HL-60/S4 treated with phorbol 12-myristate 13-acetate at 8.2 ng/mL for 4 days and 3 days (cell line): ENCODE data around the gene IRAG1.

Source experiments
- in situ Hi-C: fragments of 300-500 bp; cut with MboI; formaldehyde crosslinking; loops from 2 replicates; pipeline ENCODE4 v1.15.0; 2022; ENCODE audit warnings: low sequenced_read_pairs

IRAG1 gene, protein sequence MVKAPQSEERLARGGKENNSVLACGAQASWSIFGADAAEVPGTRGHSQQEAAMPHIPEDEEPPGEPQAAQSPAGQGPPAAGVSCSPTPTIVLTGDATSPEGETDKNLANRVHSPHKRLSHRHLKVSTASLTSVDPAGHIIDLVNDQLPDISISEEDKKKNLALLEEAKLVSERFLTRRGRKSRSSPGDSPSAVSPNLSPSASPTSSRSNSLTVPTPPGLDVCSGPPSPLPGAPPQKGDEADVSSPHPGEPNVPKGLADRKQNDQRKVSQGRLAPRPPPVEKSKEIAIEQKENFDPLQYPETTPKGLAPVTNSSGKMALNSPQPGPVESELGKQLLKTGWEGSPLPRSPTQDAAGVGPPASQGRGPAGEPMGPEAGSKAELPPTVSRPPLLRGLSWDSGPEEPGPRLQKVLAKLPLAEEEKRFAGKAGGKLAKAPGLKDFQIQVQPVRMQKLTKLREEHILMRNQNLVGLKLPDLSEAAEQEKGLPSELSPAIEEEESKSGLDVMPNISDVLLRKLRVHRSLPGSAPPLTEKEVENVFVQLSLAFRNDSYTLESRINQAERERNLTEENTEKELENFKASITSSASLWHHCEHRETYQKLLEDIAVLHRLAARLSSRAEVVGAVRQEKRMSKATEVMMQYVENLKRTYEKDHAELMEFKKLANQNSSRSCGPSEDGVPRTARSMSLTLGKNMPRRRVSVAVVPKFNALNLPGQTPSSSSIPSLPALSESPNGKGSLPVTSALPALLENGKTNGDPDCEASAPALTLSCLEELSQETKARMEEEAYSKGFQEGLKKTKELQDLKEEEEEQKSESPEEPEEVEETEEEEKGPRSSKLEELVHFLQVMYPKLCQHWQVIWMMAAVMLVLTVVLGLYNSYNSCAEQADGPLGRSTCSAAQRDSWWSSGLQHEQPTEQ

DNA sequence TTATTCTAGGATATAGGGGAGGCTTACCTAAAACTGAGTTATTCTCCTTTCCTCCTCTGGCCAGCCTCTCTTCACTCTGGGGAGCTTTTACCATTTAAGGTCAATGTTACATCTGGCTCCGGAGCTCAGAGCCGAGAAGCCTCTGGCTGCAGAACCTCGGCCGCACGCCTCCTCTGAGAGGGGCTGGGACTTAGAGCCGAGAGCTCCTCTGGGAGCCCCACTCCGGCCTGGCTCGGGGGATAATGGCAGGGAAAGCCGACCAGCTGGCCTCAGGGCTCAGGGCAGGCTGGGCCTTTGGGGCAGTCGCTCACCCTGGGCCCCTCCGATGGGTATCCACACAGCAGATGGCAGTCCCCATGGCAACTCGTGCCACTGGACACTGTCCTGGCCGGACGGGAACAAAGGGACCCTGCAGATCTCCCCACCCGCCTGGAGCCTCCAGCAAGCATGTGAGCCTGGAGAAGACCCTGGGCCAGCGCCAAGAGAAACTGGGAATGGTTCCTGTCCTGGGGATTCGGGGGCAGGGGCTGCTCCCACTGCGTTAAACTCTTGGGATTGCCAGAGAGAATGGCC is at the start of gene IRAG1:
Gene IRAG1 (minus strand): TSS at position 247 of the 573 bp plus-strand sequence. CDS start 153 bp downstream, at position 94.
- in situ Hi-C loops = no loop called here

DNA sequence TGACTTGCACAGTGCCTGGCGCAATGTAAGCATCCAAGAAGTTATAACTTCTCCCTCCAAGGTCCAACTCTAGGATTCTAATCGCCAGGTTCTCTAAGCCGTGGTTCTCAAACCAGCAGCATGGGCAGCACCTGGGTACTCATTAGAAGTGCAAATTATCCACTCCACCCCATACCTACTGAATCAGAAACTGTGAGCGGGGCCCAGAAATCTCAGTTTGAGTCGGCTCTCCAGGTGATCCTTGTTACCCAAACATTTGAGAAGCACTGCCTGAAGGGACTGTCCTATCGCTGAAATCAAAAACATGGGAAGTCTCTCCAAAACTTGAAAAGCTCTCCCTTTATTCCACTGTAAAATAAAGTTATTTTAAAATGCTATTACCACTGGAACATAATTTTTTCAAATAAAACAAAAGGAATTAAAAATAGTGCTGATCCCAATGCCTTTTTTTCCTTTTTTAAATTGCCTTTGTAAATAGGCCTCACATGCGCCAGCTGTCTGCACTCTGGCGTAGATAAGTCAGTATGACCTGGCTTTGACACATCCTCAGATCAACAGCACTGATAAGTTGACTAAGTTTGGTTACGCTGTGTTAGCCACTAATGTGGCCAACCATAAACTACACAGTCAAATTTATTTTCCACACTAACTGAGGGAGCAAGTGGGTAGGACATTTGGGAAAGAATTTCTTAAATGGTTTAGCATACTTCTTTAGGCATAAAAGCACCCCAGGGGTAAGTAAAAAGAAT is 49.1 kb upstream of the IRAG1 start:
- in situ Hi-C loops = loop anchor here (25.0 kb wide), 2 partner anchors 230 to 330 kb away; no protein-coding TSS in a partner anchor

DNA sequence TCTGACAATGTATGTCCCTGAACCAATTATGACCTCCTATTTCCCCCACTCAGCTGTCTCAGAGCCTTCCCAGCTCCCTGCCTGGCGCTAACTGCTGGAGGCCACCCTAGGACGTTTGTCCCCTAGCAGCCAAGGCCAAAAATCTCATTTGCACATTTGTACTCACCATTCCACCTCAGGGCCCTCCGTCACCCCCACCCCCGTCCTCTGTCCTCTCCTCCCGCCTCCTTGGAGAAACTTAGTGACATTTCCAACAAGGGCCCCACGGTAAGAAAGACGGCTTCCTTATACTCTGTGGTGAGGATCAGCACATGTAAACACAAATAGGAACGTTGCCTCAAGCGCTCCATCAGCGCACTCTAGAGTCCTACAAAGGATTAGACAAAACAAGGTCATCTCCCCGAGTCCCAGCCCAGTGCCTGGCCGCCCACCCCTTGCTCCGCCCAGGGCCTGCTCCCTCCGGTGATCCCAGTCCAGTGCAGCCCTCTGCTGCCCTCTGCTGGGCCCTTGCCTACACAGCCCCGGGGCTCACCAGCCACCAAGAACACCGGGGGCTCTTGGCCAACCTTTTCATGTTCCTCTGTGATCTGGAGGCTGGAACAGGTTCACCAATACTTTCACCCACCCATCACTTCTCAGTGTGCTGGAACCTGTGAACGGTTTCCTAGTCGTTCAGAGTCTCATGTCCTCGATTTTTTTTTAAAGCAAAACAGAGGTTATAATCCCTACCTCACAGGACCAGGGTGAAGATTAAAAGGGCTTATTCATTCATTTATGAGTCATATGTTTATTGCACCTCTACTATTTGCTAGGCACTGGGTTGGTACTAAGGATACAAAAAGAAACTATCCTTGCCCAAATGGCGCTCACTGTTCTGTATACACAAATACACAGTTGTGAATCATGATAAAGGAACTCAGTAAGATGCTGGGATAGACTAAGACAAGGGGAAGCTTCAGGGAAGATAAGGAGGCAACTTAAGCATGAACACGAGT is 42.2 kb upstream of the IRAG1 start:
- in situ Hi-C loops = loop anchor here (25.0 kb wide), 2 partner anchors 223 to 323 kb away; no protein-coding TSS in a partner anchor

DNA sequence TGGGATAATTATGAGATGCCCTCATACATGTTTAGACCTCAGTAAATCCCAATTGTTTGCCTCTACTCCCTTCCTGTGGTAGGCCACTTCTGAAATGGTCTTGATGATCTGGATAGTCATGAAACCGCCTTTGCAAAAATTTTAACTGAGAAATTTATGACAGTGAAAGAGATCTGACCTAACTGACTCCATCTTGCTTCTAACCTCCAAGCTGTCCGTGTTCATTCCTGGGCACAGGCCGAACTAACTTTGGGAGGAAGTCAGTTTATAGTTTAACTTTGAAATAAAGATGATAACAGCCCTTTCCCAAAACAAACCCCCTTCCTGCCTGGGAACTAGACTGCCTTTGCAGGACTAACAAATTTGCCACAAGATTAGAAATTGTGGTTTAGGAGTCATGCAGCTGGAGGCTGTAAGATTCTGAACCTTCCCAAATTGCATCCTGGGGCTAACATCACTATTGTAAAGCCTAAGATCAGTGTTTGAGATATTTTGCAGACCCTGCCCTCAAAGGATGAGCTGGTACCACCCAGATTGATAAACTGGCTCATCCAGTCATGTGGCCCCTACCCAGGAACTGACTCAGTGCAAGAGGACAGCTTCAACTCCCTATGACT is 37.6 kb upstream of the IRAG1 start:
- in situ Hi-C loops = loop anchor here (25.0 kb wide), 2 partner anchors 219 to 319 kb away; no protein-coding TSS in a partner anchor

DNA sequence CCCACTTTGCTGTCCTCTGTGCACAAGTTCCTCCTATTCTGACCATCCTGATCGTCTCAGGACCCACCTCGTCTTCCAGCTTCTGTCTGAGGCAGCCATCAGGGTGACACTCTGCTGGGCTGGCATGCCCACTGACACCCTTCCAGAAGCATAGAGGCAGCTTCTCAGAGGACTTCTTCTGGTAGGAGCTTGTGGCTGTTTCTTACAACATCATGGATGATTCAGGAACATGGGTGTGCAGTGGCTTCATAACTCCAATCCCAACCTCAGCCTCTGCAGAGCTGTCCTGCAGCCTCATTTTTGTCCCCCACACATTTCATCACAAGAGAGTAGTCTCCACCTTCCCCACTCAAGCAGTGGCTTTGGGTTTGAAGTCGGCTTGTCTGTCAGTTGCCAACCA is 36.6 kb upstream of the IRAG1 start:
- in situ Hi-C loops = loop anchor here (25.0 kb wide), 2 partner anchors 218 to 318 kb away; no protein-coding TSS in a partner anchor

DNA sequence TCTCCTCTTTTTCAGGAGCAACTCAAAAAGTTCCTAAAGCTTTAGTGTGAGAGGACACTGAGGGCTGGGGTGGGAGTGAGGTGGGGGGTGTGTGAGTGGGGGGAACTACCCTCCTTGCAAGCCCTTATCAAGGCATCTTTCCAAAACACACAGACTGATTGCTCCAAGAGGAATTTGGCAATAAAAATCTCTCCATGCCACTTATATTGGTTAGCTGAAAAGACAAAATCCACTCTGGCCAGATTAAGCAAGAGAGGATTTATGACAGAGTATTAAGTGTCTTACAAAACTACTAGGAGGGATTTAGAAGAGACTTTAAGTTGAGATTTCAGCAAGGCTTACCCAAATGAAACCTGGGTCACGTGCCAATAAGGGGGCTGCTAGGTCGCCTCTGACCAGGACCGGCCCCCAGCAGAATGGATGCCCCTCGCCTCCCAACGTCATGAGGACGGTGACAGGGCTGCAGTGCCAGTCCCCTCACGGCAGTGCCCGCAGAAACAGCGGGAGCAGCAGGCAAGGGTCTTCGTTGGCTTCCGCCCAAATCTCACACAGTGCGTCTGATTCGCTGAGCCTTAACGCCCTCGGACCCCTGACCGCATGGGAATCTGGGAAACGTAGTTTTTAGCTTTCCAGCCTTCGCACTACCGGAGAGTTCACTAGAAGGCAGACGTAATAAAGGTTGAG is 35.4 kb upstream of the IRAG1 start:
- in situ Hi-C loops = loop anchor here (25.0 kb wide), 2 partner anchors 217 to 317 kb away; no protein-coding TSS in a partner anchor

DNA sequence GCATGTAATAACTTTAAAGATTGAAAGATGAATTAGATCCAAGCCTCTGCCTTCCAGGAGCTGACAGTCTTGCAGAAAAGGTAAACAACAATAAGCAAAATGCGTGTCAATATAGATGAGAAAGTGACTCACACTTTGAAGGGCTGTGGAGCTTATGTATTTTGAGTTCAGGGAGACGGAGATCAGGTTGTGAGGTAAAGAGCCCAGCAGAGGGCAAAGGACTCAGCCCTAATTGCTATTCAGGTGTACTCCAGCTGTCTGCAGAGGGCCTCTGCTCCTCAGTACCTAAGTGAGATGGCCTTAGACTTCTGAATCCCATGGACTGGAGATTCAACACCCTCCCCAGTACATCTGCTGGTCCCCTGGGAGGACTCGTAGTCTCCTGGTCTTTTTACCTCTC is 34.6 kb upstream of the IRAG1 start:
- in situ Hi-C loops = loop anchor here (25.0 kb wide), 2 partner anchors 216 to 316 kb away; no protein-coding TSS in a partner anchor

DNA sequence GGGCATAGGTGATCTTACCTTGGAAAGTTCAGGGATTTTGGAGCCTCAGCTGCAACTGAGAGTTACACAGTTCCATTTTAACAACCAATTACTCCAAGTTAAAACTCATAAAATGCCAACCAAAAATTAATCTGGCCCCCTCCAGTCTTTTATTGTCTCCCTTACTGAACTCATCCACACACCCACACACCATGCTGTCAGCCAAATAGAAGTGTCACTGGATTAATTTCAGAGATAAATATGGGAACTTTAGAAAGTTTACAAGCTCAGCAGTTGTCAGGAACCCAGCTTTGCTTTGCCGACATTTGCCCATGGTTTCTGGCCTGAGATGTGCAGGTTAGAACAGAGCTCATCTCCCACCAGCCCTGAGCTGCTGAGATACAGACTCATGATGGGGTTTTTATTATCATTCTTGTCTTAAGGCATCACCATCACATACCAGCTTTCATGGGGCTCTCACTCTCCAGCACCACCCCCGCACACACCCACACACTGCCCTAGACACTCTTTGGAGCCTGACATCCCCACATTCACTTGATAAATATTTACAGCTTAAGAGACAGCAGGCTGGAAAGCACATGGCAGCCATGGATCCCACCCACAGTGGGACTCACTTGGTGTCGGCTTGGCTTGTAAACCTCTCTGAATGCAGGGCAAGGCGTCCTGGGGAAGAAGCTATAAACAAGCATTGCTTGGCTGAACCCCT is 33.7 kb upstream of the IRAG1 start:
- in situ Hi-C loops = loop anchor here (25.0 kb wide), 2 partner anchors 215 to 315 kb away; no protein-coding TSS in a partner anchor

DNA sequence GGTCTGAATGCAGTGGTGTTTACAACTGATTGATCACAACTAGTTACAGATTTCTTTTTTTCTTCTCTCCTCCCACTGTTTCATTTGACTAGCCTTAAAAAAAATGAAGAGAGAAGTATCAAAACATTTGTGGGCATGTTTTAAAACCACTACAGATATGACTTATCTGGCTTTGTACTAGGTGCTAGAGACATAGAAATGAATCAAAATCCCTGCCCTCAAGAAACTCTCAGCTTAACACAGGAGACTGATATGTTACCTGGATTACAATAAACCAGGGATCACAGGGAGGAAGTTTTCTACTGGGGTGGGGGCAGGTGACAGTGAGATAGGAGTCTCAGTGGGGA is 32.3 kb upstream of the IRAG1 start:
- in situ Hi-C loops = loop anchor here (25.0 kb wide), 2 partner anchors 214 to 314 kb away; no protein-coding TSS in a partner anchor

DNA sequence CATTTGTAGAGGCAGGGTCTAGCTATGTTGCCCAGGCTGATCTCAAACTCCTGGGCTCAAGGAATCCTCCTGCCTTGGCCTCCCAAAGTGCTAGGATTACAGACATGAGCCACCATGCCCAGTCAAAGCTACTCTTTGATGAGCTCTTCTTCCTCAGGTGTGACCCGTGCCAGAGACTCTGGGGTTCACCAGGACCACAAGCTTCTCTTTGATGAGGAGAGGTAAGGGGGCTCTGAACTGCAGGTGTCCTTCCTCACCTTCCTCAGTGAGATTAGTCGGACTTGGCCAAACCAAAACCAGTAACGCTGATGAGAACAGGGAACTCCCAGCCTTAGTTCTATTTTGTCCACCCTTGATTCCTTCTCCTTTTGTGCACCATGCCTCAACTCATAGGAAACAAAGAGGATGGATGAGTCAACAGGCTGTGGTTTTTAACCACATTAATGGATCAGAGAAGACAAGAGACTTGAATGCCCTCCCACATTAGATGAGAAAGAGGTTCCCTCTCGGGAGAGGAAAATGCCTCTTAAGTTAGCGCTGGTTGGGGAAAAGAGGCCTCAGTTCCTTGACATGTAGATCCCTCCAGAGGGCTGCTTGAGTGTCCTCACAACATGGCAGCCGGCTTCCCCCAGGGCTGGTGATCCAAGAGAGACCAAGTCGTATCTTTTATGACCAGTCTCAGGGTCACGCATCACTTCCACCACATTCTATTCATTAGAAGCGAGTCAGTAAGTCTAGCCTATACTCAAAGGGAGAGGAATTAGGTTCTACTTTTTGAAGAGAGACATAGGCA is 31.8 kb upstream of the IRAG1 start:
- in situ Hi-C loops = loop anchor here (25.0 kb wide), 2 partner anchors 213 to 313 kb away; no protein-coding TSS in a partner anchor

DNA sequence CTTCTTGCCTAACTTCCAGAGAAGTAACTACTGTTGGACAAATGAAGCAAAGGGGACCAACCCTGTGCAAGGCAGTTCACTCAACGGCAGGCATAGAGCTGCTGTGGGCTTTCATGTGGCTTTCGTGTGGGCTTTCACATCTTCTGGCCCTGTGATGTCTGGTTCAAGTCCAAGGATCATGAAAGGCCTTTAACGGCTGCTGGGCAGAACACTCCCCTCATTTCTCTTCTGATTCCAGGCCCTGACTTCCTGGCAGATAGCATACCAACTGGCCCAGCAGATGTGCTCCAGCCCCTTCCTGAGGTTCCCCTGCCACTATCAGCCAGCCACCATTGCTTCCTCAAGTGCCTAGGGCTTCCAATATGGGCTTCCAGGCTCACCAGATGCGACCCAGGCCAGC is 28.8 kb upstream of the IRAG1 start:
- in situ Hi-C loops = no loop called here

DNA sequence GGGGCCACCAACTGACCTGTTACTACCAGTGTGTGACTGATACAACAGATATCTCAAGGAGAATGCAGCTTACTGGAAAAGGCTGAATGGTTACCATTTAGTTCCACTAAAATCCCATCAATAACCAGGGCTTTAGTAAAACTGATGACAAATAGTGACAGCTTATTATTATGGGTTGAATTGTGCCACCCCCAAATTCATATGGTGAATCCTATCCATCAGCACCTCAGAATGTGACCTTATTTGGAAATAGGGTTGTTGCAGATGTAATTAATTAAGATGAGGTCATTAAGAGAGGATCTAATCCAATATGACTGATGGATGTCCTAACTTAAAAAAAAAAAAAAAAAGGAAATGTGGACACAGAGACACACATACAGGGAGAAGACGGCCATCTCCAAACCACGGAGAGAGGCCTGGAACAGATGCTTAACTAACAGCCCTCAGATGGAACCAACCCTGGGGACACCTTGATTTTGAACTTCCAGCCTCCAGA is 27.4 kb upstream of the IRAG1 start:
- in situ Hi-C loops = no loop called here

DNA sequence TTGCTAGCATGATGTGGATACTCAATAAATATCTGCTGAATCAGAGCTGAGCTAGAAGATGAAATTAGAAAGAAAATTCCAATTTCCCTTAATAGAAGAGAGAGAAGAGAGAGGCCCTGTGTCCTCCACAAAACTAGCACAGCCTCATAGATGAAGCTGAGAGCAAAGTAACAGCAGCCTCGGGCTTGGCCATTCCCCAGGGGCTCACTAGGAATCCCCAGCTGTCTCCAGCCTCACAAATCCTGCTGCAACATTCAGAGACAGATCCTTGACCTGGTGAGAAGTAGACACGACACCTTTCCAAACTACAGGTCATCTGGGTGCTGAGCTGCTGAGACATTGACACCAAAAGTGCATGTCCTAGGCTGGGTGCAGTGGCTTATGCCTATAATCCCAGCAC is 26.1 kb upstream of the IRAG1 start:
- in situ Hi-C loops = no loop called here

DNA sequence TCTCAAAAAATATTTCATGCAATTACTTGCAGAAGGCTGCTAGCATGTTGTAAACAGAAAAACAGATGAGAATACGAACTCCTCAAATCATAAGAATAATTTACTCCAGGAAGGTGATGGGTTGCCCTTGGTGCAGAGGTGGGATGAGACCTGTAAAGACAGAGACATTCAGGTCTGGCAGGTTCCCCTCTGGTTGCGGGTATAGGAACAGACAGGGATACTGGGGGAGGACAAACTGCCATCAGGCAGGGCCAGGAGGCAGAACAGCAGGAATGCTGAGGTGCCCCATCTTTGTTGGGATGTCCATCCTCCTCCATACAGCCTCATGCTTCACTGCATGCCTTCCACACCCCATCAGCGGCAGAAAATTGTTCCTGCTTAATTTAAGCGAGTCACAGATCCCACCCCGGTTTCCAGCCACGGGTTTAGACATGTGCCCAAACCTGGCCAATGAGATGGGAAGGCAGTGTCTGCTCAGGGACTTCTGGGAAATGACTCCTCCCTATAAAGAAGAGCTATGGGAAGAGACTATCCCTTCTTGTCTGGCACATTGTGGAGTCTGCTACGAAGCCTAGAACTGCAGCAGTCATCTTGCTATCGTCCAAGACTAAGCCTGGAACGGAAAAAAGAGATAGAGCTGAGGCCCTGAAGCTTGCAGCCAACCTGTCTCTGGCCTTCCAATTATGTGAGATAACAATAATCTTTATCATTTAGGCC is 23.1 kb upstream of the IRAG1 start:
- in situ Hi-C loops = no loop called here

DNA sequence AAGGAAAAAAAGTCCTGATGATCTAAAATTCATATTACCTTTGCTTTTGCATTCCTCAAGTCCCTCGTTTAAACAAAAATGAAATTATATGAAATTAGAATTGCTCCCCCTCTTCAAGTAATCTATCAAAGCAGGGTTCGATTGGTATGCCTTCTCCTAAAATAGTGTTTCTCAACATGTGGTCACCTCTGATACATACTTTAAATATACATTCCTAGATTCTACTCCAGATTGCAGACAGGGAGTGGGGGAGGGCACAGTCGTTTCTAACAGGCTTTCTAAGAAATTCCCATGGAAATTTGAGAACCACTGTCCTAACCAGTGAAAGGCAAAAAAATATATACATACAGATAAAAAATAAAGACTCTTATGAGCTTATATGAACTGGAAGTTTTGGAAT is 22.6 kb upstream of the IRAG1 start:
- in situ Hi-C loops = no loop called here

DNA sequence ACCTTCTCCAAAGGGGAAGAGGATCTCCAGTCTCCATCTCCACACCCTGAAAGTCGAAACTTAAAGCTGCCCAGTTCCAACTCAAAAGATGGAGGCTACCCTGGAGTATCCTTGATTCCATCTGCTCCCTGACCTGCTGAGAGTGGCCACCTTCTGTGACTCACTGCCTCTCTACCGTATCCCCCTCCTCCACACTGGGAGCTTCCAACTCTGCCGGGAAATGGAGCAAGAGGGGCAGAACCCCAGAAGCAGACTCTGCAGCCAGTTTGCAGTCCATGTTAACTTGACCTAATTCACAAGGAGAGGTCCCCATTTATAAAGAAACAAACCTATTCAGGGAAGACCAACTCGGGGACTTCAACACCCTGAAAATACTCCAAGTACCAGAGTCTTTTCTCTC is 22.0 kb upstream of the IRAG1 start:
- in situ Hi-C loops = no loop called here
